ENCODE data around the gene JUND. TPM values are rescaled to one million over a fixed set of nuclear protein-coding genes. Genes with fewer than 3 reads are reported as not detected.

Gene JUND
- total RNA-seq, 2 experiments from 2014 or later: 254 to 311 TPM

DNA sequence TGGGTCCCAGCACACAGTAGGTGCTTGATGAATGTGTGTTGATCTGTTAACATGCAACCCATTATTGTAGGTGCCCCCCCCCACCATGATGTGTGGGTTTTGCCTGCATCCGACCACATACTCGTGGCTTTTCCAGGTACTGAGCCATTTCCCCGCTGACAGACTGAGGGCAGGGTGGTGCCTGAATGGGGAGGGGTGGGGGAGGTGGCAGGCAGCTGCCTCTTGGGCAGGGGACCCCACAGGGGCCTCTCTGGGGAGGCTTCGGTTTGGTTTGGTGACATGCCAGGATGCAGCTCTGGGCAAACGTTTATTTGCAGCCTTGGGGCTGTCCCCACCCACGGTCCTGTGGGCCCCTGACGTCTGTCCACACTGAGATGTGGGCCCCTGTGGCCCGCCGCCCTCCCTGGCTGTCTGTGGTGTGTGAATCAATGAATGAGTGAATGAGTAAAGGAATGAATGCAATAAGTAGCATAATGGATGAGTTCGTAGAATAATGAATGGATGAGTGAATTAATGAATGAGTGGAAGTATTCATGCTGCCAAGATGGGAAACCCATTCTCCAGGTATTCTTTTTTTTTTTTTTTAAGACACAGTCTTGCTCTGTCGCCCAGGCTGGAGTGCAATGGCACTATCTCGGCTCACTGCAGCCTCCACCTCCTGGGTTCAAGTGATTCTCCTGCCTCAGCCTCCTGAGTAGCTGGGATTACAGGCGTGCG lies 9.0 kb upstream of the JUND start:
- Mint-ChIP-seq H3K9me3 (ENCODE audit: low read depth) (peaks cover 5% of the 10 kb centered on the region), H3K4me3 (peak overlapping the region; percentile 87), H3K4me1 (peaks cover 72% of the 10 kb centered on the region), H3K27ac (peak overlapping the region; percentile 99), H3K36me3 (ENCODE audit: low read depth) (peaks cover 10% of the 10 kb centered on the region), H3K27me3 (no peaks in the 10 kb centered on the region)
- ATAC-seq (peak; percentile 62), DNase-seq (peak; percentile 98)
- CTCF ChIA-PET: interaction anchor here (0.7 to 1.4 kb wide), 4 partner anchors 9 to 32 kb away, joined by 3 to 8 read pairs (median 4); partner anchors contain the start of genes JUND and LSM4
- intact Hi-C loops (cut with DNase I, micrococcal nuclease): loop anchor here (1.0 to 5.0 kb wide), 8 partner anchors 8 to 742 kb away; partner anchors contain the start of genes ARMC6 (in 1 of the 2), JUND (in 1 of the 2), SSBP4 (in 1 of the 2) and SUGP2 (in 1 of the 2)
- POLR2A ChIA-PET: interaction anchor here (0.6 to 6.5 kb wide), 4 partner anchors 10 to 299 kb away, joined by 3 to 291 read pairs (median 10); partner anchors contain the start of gene JUND

- H3K36me3 Mint-ChIP-seq (ENCODE audit: low read depth): peaks cover 14% of the 10 kb centered on the region
- peak overlapping the region; percentile 99 for H3K27ac Mint-ChIP-seq
- H3K27me3 Mint-ChIP-seq: no peaks in the 10 kb centered on the region
- POLR2A ChIA-PET: interaction anchor here (0.6 to 6.5 kb wide), 4 partner anchors 10 to 299 kb away, joined by 3 to 291 read pairs (median 10); partner anchors contain the start of gene JUND
- H3K9me3 Mint-ChIP-seq (ENCODE audit: low read depth): peaks cover 5% of the 10 kb centered on the region
- ATAC-seq (no peak), DNase-seq (peak; percentile 51)
- peak overlapping the region; percentile 87 for H3K4me3 Mint-ChIP-seq
- H3K4me1 Mint-ChIP-seq: peaks cover 73% of the 10 kb centered on the region
- intact Hi-C loops (cut with DNase I, micrococcal nuclease): loop anchor here (1.0 to 5.0 kb wide), 8 partner anchors 7 to 743 kb away; partner anchors contain the start of genes ARMC6 (in 1 of the 2), JUND (in 1 of the 2), SSBP4 (in 1 of the 2) and SUGP2 (in 1 of the 2)
- CTCF ChIA-PET: interaction anchor here (0.6 to 1.7 kb wide), 4 partner anchors 8 to 10 kb away, joined by 3 to 8 read pairs (median 5); partner anchors contain the start of gene JUND
These were observed 8.3 kb upstream of the JUND start for GRCh38 chr19:18289471-18290301.

GRCh38 chr19:18287836-18288772 lies 6.7 kb upstream of the JUND start:
- peaks cover 5% of the 10 kb centered on the region for H3K9me3 Mint-ChIP-seq (ENCODE audit: low read depth)
- no peak overlapping the region for H3K4me3 Mint-ChIP-seq
- CTCF ChIA-PET: interaction anchor here (0.5 to 1.7 kb wide), 4 partner anchors 9 to 330 kb away, joined by 3 to 7 read pairs (median 4); no protein-coding TSS in a partner anchor
- ATAC-seq: no peak
- no peaks in the 10 kb centered on the region for H3K27me3 Mint-ChIP-seq
- POLR2A ChIA-PET: interaction anchor here (2.5 to 6.5 kb wide), 2 partner anchors 8 to 17 kb away, joined by 17 to 291 read pairs; partner anchors contain the start of gene JUND
- intact Hi-C loops (cut with DNase I, micrococcal nuclease): no loop called here
- peak overlapping the region; percentile 93 for H3K27ac Mint-ChIP-seq
- H3K4me1 Mint-ChIP-seq: peaks cover 66% of the 10 kb centered on the region
- DNase-seq: no peak
- H3K36me3 Mint-ChIP-seq (ENCODE audit: low read depth): peaks cover 12% of the 10 kb centered on the region

DNA sequence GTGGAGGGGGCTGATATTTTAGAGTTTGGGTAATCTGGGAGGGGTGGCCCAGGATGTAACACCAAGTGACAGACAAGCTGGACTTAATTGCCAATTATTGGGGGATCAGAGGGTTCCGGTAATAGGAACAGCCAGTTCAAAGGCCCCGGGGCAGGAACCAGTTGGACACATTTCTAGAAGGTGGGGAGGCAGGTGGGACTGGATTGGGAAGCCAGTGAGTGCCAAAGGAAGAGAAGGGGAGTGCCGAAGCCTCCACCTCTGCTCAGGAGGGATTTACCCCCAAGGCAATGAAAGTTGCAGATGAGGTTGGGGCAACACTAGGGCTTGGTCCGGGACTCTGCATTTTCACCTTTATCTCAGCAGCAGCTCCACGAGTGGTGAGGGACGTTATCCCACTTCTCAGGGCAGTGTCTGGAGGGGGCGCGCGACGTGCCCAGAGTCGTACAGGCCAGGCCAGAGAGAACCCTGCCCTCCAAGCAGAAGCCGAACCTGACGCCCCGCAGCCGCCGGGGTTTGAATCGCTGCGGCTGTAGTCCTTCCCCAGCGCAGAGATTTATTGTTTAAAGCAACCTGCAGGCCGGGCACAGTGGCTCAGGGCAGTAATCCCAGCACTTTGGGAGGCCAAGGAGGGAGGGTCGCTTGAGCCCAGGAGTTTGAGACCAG lies 5.7 kb upstream of the JUND start:
- no peak for DNase-seq
- Mint-ChIP-seq H3K27ac (peak overlapping the region; percentile 93), H3K4me1 (peaks cover 73% of the 10 kb centered on the region), H3K27me3 (no peaks in the 10 kb centered on the region), H3K9me3 (ENCODE audit: low read depth) (peaks cover 5% of the 10 kb centered on the region), H3K4me3 (no peak overlapping the region), H3K36me3 (ENCODE audit: low read depth) (peaks cover 11% of the 10 kb centered on the region)
- no peak for ATAC-seq
- POLR2A ChIA-PET: no interaction called here
- intact Hi-C loops (cut with DNase I, micrococcal nuclease): no loop called here
- CTCF ChIA-PET: interaction anchor here (0.7 to 1.5 kb wide), 2 partner anchors 9 to 35 kb away, joined by 5 read pairs; partner anchors contain the start of gene LSM4

- DNase-seq (peak; percentile 82), ATAC-seq (peak; percentile 17)
- Mint-ChIP-seq H3K4me1 (peaks cover 60% of the 10 kb centered on the region), H3K36me3 (ENCODE audit: low read depth) (peaks cover 13% of the 10 kb centered on the region), H3K27ac (peak overlapping the region; percentile 91), H3K27me3 (no peaks in the 10 kb centered on the region), H3K4me3 (peak overlapping the region; percentile 54), H3K9me3 (ENCODE audit: low read depth) (peaks cover 3% of the 10 kb centered on the region)
- ChIA-PET POLR2A (interaction anchor here (1.0 to 11.4 kb wide), 2 partner anchors 8 to 16 kb away, joined by 3 to 284 read pairs; no protein-coding TSS in a partner anchor), CTCF (interaction anchor here (0.7 to 0.9 kb wide), 3 partner anchors 44 to 425 kb away, joined by 3 to 4 read pairs (median 3); partner anchors contain the start of gene RPL18A)
- intact Hi-C loops (cut with DNase I, micrococcal nuclease): loop anchor here in 1 of 2 experiments (5.0 kb wide), 1 partner anchor 257 kb away; the partner anchor contains the start of gene FKBP8
These were observed 3.4 kb upstream of the JUND start for GRCh38 chr19:18284712-18285360.

DNA sequence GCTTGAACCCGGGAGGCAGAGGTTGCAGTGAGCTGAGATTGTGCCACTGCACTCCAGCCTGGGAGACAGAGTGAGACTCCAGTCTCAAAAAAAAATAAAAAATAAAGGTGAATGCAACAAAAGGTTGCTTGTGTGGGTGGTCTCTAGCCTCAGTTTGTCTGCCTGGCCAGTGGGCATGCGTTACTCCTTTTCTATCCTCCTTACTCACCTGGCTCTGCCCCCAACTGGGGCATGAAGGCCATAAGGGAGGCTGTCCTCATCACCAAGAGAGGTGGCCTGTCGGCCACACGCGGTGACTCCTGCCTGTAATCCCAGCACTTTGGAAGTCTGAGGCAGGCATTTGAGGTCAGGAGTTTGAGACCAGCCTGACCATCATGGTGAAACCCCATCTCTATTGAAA lies 1.9 kb upstream of the JUND start:
- peak overlapping the region; percentile 82 for H3K4me3 Mint-ChIP-seq
- H3K27ac Mint-ChIP-seq: peak overlapping the region; percentile 98
- ChIA-PET POLR2A (interaction anchor here (0.7 to 11.4 kb wide), 2 partner anchors 17 to 200 kb away, joined by 5 to 284 read pairs; no protein-coding TSS in a partner anchor), CTCF (no interaction called here)
- ATAC-seq: no peak
- H3K4me1 Mint-ChIP-seq: peaks cover 59% of the 10 kb centered on the region
- H3K9me3 Mint-ChIP-seq (ENCODE audit: low read depth): peaks cover 3% of the 10 kb centered on the region
- H3K27me3 Mint-ChIP-seq: no peaks in the 10 kb centered on the region
- H3K36me3 Mint-ChIP-seq (ENCODE audit: low read depth): peaks cover 28% of the 10 kb centered on the region
- intact Hi-C loops (cut with DNase I, micrococcal nuclease): loop anchor here in 1 of 2 experiments (5.0 kb wide), 1 partner anchor 259 kb away; the partner anchor contains the start of gene FKBP8
- no peak for DNase-seq

DNA sequence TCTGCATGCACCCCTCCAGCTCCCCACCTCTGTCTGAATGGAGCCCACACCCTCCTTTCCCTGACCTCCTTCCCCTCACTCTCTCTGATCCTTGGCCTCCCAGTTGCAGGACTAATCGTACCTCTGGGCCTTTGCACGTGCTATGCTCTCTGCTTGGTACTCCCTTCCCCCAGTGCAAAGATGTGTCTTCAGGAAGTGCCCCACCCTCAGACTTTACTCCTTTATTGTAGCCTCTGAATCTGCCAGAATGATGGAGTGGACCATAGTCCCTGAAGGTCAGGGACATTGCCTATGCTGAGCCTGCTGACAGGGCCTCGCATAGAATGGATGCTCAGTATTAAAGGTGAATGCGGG lies 1.3 kb upstream of the JUND start:
- POLR2A ChIA-PET: interaction anchor here (0.7 to 11.4 kb wide), 4 partner anchors 9 to 200 kb away, joined by 5 to 291 read pairs (median 246); partner anchors contain the start of gene LSM4
- DNase-seq: peak; percentile 58
- CTCF ChIA-PET: interaction anchor here (0.7 to 6.7 kb wide), 3 partner anchors 10 to 36 kb away, joined by 3 to 183 read pairs (median 81); partner anchors contain the start of gene LSM4
- H3K9me3 Mint-ChIP-seq (ENCODE audit: low read depth): peaks cover 3% of the 10 kb centered on the region
- H3K36me3 Mint-ChIP-seq (ENCODE audit: low read depth): peaks cover 33% of the 10 kb centered on the region
- peak overlapping the region; percentile 82 for H3K4me3 Mint-ChIP-seq
- H3K27me3 Mint-ChIP-seq: no peaks in the 10 kb centered on the region
- H3K4me1 Mint-ChIP-seq: peaks cover 60% of the 10 kb centered on the region
- peak overlapping the region; percentile 98 for H3K27ac Mint-ChIP-seq
- intact Hi-C loops (cut with DNase I, micrococcal nuclease): loop anchor here (1.0 to 5.0 kb wide), 2 partner anchors 8 to 260 kb away; partner anchors contain the start of gene FKBP8 (in 1 of the 2)
- ATAC-seq: no peak

DNA sequence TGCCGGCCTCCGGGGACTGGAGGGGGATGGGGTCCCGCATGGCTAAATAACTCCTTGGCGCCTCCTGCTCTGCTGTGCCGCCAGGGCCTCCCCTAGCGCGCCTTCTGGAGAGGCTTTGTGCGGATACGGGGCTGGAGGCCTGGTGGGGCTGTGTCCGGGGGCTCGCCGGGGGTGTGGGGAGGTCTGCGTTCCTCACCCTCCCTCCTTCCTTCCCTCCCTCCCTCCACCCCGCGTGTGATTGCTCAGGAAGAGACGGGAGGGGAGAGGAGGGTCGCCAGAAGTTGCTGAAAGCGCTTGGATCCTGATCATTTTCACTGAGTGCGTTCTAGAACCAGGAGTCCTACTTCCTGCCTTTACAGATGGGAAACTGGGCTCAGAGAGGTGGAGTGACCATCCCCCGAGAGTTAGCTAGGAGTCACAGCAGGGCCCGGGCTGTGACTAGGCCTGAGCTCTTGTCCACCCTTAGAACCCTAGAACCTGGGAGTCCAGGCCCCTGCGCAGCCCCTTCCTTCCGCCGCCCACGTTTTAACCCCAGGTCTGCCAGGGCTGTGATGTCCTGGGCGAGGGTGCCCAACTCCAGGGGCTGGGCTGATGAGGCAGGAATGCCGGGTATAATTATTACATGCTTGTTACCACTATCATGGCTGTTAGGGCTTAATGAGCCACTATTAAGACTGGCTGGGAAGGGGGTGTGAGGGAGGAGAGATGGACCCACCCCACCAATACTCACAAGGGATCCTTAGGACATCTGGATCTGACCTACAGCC lies 782 bp upstream of the JUND start:
- intact Hi-C loops (cut with DNase I, micrococcal nuclease): loop anchor here (1.0 to 5.0 kb wide), 2 partner anchors 8 to 260 kb away; partner anchors contain the start of gene FKBP8 (in 1 of the 2)
- H3K36me3 Mint-ChIP-seq (ENCODE audit: low read depth): peaks cover 38% of the 10 kb centered on the region
- DNase-seq (peak; percentile 60), ATAC-seq (peak; percentile 40)
- no peaks in the 10 kb centered on the region for H3K27me3 Mint-ChIP-seq
- H3K4me3 Mint-ChIP-seq: peak overlapping the region; percentile 82
- ChIA-PET POLR2A (interaction anchor here (0.6 to 11.4 kb wide), 19 partner anchors 10 to 921 kb away, joined by 3 to 291 read pairs (median 4); partner anchors contain the start of genes CCDC124, LSM4, MPV17L2 and NR2C2AP), CTCF (interaction anchor here (0.6 to 7.5 kb wide), 6 partner anchors 10 to 89 kb away, joined by 3 to 208 read pairs (median 50); partner anchors contain the start of genes LSM4 and MPV17L2)
- peaks cover 3% of the 10 kb centered on the region for H3K9me3 Mint-ChIP-seq (ENCODE audit: low read depth)
- H3K27ac Mint-ChIP-seq: peak overlapping the region; percentile 98
- peaks cover 62% of the 10 kb centered on the region for H3K4me1 Mint-ChIP-seq
